GM19238 (cell line): Measurements from ENCODE around the gene PTGFRN.

ENCODE experiments used
- DNase-seq: peaks from one replicate; pipeline ENCODE4 v3.0.0; 2011; ENCODE audit warnings: low spot score; ENCODE audit not compliant: insufficient read length

PTGFRN gene

DNA sequence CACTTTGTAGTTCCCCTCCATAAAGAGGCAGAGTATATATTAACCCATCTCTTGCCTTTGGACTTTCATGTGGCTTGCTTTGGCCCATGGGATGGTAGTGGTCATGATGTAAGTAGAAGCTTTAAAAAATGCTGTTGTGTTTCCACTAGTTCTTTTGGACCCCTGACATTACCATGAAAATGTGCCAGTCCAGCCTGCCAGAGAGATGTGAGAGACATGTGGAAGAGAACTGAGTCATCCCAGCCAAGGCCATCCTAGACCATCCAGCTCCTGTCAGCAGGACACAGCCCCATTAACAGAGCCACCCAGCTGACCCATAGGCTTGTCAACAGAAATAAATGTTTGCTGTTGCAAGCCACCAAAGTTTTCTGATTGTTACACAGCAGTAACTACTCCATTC, 87.9 kb downstream of the PTGFRN start:
- no peak for DNase-seq

- DNase-seq: no peak
Observed at GRCh38 chr1:116999596-116999995, 89.9 kb downstream of the PTGFRN start.

DNA sequence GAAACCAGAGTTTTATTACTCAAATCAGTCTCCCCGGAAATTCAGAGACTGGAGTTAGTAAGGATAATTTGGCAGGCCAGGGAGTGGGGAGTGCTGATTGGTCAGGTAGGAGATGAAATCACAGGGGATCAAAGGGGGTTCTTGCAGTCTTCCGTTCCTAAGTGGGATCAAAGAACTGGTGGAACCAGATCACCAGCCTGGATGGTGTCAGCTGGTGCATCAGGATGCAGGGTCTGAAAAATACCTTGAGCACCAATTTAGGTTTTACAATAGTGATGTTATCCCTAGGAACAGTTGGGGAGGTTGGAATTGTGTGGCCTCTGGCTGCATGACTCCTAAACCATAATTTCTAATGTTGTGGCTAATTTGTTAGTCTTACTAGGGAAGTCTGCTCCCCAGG, 90.4 kb downstream of the PTGFRN start:
- DNase-seq: no peak

GRCh38 chr1:117001254-117001927, 91.7 kb downstream of the PTGFRN start, which contains the start of gene CD101:
TSS of gene CD101 (plus strand) at chr1:117001760. CDS start at chr1:117001818, 58 bp downstream.
- DNase-seq: peak; percentile 29

DNA sequence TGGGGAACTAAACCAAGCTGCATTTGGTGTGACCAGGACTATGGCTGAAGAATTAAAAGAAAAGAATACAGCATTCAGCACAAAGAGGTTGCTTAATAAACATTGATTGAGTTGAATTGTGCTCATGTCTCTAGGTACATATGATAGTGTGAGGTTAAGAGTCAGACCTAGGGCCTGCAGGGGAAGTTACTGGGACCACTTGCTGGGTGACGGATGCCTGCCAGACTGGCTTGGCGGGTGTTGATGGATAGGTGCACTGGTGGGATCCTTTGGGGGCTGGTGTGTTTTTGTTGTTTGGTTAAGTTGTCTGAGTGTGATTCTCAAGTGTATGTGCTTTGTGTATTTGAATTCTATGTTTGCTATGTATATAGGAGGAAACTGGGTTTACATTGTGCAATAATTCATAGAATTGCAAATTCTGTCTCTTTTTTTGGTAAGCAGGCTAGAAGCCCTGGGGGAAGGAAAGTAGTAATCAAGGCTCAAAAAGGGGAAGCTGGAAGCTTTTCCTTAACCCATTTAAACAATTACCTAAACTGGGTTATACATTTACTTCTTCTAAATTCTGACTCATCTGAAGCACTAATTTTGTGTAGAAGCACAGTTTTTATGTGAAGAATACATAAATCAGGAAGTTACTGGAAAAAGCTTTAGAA, 93.6 kb downstream of the PTGFRN start:
- DNase-seq: no peak

- no peak for DNase-seq
Observed at GRCh38 chr1:117007719-117008013, 98.0 kb downstream of the PTGFRN start.

DNA sequence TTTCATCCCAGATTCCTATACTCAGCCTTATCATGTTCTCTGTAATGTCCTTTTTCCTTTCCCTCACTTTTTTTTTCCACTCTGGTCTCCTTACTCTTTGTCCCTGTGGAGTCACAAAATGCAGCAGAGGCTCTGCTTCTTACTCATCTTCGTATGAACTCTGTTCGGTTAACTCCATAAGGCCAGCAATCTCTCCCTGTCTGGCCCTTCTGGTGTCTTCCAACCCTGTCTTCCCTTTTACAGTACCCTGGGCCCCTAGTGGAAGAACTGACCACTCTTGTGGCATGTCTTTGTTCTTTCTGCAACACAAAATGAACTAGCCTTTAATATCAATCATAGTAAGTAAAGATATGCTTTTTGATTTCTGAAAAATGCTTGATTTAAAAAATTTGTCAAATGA, 98.9 kb downstream of the PTGFRN start:
- no peak for DNase-seq

DNA sequence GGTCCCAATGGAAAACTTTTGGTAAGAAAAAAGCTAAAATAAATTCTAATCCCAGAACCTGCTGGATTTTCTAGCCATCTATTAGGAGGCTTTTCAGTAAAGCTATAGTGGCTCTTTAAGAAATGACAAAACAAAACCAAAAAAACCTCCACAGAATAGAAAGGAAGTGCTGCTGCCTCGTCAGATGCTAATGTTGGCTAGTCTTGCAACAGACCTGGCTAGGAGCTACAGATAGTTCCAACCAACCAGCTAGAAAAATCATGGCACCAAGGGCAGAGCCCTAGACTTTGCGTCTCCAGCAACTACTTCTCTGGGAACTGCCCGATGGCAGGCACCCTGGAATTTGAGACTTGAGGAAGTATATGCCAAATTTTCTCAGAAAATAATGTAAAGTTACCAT, 99.4 kb downstream of the PTGFRN start:
- DNase-seq: no peak

DNA sequence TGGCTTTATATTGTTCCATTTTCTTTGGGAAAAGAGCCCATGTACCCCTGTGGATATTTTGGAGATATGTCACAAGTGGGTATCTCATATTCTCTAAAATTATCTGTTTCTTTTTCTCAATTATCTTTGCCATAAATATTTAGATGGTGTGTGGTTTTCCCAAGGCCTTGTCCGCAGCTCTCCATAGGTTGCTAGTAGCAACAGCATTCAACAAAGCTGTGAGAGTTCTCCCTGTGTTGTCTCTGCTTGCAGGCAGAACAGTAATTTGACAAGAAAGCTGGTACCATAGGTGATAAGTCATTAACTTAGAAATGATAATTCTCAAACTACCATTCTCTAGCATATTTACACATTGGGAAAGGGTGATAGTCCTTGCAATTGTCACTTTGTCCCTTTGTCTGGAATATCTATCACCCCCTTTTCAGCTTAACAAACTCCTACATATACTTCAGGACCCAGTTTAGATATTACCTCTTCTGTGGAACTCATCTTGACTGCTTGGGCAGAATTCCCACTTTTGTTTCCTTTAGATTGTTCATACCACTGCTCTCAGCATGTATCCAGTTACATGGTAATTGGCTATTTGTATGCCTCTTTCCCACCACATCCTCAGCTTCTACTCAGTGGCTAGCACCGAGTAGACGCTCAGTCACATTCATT, 100.7 kb downstream of the PTGFRN start:
- no peak for DNase-seq

- DNase-seq: no peak
Observed at GRCh38 chr1:117011334-117011733, 101.6 kb downstream of the PTGFRN start.

DNA sequence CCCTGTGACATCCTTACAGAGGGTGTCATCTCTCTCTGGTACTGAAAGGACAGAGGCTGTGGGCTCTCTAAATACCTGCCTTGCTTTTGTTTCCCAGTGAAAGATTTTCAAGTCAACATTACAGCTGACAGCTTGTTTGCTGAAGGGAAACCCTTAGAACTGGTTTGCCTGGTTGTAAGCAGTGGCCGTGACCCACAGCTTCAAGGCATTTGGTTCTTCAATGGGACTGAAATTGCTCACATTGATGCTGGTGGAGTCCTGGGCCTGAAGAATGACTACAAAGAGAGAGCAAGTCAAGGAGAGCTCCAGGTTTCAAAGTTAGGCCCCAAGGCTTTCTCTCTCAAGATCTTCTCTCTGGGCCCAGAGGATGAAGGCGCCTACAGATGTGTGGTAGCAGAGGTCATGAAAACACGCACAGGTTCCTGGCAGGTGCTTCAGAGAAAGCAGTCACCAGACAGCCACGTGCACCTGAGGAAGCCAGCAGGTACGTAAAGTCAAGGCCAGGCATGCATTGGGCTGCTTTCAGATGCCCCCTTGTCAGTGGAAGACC, 103.7 kb downstream of the PTGFRN start:
- no peak for DNase-seq

DNA sequence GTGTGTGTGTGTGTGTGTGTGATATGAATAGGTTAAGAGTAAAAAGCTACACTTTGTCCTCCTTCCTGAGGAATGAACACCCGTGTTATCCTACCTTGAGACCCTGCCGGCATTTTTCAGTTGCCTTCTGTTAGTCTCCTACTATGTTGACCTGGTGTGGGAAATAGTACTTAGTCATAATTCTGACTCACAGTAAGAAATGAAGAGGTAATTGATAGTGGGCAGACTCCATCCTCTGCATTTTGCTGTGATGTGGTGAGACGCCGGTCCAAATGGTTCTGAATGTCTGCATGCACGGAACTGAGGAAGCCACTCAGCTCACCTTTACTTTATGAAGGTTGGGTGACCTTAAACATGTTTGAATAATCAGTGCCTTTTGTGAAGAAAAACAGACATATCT, 104.5 kb downstream of the PTGFRN start:
- DNase-seq: no peak

- DNase-seq: no peak
Observed at GRCh38 chr1:117015724-117016123, 106.0 kb downstream of the PTGFRN start.

GRCh38 chr1:117017062-117017461, 107.3 kb downstream of the PTGFRN start:
- DNase-seq: no peak

DNA sequence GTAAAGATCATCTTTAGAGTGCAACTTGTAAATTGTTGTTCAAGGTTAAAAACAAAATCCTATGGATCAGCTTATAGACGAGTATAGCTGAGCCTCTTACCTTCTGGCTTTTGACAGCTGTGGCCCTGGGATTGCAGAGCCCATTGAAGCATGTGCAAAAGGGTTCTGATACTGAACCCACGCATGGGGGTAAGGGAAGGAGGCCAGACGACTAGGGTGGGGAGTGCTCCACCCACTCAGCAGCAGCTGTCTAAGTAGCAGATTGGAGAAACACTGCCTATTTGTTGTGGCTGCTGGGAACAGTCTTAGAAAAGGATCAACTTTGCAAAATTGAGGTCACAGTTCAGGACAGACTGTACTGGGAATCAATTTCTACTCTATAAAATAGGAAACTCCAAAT, 107.9 kb downstream of the PTGFRN start:
- DNase-seq: no peak

DNA sequence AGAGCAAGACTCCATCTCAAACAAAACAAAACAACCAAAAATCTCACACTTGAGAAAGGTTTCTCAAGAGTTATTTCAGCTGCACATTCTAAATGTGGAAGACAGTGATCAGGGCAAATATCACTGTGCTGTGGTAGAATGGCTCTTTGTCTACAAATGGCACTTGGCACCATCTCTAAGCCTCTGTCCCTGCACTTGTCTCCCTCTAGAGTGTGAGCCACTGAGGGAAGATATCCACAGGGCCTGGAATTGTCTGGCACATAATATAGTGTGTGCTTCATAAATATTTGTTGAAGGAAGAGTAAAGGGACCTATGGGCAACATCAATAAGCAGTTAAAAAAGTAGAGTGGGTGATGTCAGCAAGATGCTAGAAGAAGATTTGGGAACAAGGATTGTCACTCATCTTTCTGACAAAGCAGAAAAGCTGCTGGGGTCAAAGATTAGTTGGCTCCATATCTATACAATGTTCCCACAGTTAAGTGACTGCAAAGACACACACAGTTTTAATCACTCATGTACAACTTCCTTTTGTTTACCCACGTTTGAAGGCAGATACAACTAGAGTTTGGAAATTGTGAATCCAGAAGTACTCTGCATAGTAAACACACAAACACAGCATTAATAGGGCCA, 110.9 kb downstream of the PTGFRN start:
- DNase-seq: no peak

DNA sequence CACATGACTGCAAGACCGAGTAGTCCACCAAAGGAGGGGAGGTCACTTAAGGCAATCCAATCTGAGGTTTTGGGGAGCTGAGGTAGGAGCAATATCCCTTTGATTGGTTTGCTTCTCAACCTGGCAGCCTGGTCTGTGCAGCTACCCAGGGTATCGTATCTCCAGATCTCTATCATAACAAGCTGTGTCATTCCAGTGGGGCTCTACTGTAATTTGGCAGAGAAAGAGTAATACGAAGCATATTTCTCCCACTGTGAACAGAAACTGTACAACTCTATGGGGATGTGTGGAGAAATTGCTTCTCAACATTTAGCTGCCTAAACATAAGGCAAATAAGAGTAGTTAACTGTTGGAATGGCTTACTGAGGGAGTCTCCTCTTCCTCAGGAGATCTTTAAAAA, 112.4 kb downstream of the PTGFRN start:
- DNase-seq: no peak

GRCh38 chr1:117025568-117025967, 115.9 kb downstream of the PTGFRN start:
- DNase-seq: no peak

- no peak for DNase-seq
Observed at GRCh38 chr1:117026361-117026760, 116.6 kb downstream of the PTGFRN start.

DNA sequence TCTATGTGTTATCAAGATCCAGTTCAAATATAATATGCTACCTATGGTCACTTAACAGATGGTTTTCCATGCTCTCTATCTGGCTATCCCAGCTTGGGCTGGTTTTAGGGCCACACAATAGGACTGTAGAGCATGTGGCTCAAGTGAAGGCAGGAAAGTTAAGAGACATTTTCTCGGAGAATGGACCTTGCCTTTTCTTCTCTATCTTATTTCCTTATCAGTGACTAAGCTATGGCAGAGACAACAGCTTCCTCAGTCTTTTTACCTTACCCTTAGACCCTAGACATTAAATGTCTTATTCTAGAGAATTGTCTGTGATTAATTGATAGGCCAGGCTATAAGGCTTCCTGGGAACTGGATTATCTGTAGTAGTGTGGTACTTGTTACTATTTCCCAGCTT, 120.0 kb downstream of the PTGFRN start:
- no peak for DNase-seq

- no peak for DNase-seq
Observed at GRCh38 chr1:117030271-117030877, 120.7 kb downstream of the PTGFRN start.

GRCh38 chr1:117032266-117032665, 122.5 kb downstream of the PTGFRN start:
- DNase-seq: no peak
